Sigmoid colon (tissue), 7 donors: ENCODE measurements around the gene MYO6. TPM values are rescaled to one million over a fixed set of nuclear protein-coding genes. Genes with fewer than 3 reads are reported as not detected.

Experiments
- DNase-seq: peaks from one replicate; pipeline ENCODE4 v3.0.0-alpha.2; 2019
- H3K27ac ChIP-seq, 4 donors: fragments of 200-600 bp; sonication (generic); one replicate each; pipeline ENCODE4 v1.5.1; 2016 to 2019; ENCODE audit warnings: mild to moderate bottlenecking in 1 of 4
- H3K27me3 ChIP-seq, 3 donors: fragments of 200-600 bp; sonication (generic); one replicate each; pipeline ENCODE4 v1.5.1; 2019; ENCODE audit warnings: mild to moderate bottlenecking in 1 of 3
- H3K36me3 ChIP-seq, 4 donors: fragments of 200-600 bp; sonication (generic); one replicate each; pipeline ENCODE4 v1.5.1; 2016 to 2019
- H3K4me1 ChIP-seq, 4 donors: fragments of 200-600 bp; sonication (generic); one replicate each; pipeline ENCODE4 v1.5.1; 2017 to 2019
- H3K4me3 ChIP-seq, 4 donors: fragments of 200-600 bp; sonication (generic); one replicate each; pipeline ENCODE4 v1.5.1; 2017 to 2019; ENCODE audit warnings: mild to moderate bottlenecking in 2 of 4, moderate library complexity in 1 of 4
- H3K9me3 ChIP-seq, 4 donors: fragments of 200-600 bp in 3 of 4; sonication (generic) in 3 of 4; one replicate each; pipeline versions ENCODE4 v1.5.1 to v1.6.1; 2013 to 2019
- CTCF ChIP-seq, 4 experiments: fragments of 450-650 bp in 3 of 4; fragments of 200-600 bp in 1 of 4; IDR thresholded peaks; one replicate each; pipeline ENCODE4 v1.5.1; 2016 to 2019; ENCODE audit warnings: antibody characterized with exemption in 4 of 4, mild to moderate bottlenecking in 3 of 4, moderate library complexity in 2 of 4
- EP300 ChIP-seq, 4 donors: sonication (generic); formaldehyde crosslinking; IDR thresholded peaks; one replicate each; pipeline ENCODE4 v1.6.1; 2017; ENCODE audit warnings: antibody characterized with exemption in 4 of 4
- POLR2A ChIP-seq, 2 donors: fragments of 450-650 bp; IDR thresholded peaks; one replicate each; pipeline ENCODE4 v1.6.1; 2016; ENCODE audit warnings: antibody characterized with exemption in 2 of 2, mild to moderate bottlenecking in 2 of 2, moderate library complexity in 2 of 2
- POLR2AphosphoS5 ChIP-seq, 4 donors: sonication (generic); formaldehyde crosslinking; IDR thresholded peaks; one replicate each; pipeline ENCODE4 v1.6.1; 2017; ENCODE audit warnings: antibody characterized with exemption in 4 of 4
- WGBS, 2 donors: extraction: QIAGEN DNeasy Blood & Tissue Kit; methylation state at CpG; one replicate each; pipeline ENCODE4 v1.1.7; 2013; 5-methylcytosine and 5-hydroxymethylcytosine counted together
- intact Hi-C: fragments of 100-400 bp; cut with DNase I; formaldehyde crosslinking; loops from one replicate; pipeline ENCODE4 v1.15.1; 2023
- polyA plus RNA-seq, 3 donors: library from polyadenylated mRNA; stranded (reverse); fragments of 200-250 nt; gene quantifications; one replicate each; pipeline ENCODE4 v1.2.3, GENCODE V29; 2013
- total RNA-seq, 4 donors: library from RNA; depleted of rRNA; stranded (reverse); fragments of >200 nt; gene quantifications; one replicate each; pipeline ENCODE4 v1.1.0, GENCODE V29; 2016
- donor health status: healthy with polysubstance abuse.
- donor health status: Bipolar disorder and iron deficiency.
- donor health status: healthy.

Gene MYO6
- total and polyA plus RNA-seq, 7 donors, result 11.8 to 59.6 (median 14.9) TPM

GRCh38 chr6:75746221-75746620 is 2.8 kb upstream of the MYO6 start:
- no peaks in the 10 kb centered on the region for H3K27me3 ChIP-seq
- no peak for DNase-seq
- no peaks in the 10 kb centered on the region for H3K9me3 ChIP-seq
- intact Hi-C loops, result no loop called here
- no peak overlapping the region for H3K4me3 ChIP-seq
- H3K27ac ChIP-seq, result no peak overlapping the region
- TF ChIP-seq POLR2AphosphoS5 (IDR thresholded peaks at IDR 0.05), result no peak
- no peak for TF ChIP-seq EP300 (IDR thresholded peaks at IDR 0.05)
- no peak for TF ChIP-seq POLR2A (IDR thresholded peaks at IDR 0.05)
- TF ChIP-seq CTCF (IDR thresholded peaks at IDR 0.05), result no peak
- 4 to 27% methylated on average over 2 of the region's 2 CpGs for WGBS, 2 donors
- no peaks in the 10 kb centered on the region for H3K36me3 ChIP-seq
- peaks cover 0 to 23% (median 8%) of the 10 kb centered on the region in 4 donors for H3K4me1 ChIP-seq

- Histone ChIP-seq H3K27ac (no peak overlapping the region), H3K4me1 (peaks cover 0 to 29% (median 14%) of the 10 kb centered on the region in 4 donors), H3K36me3 (no peaks in the 10 kb centered on the region), H3K9me3 (no peaks in the 10 kb centered on the region), H3K4me3 (no peak overlapping the region), H3K27me3 (no peaks in the 10 kb centered on the region)
- TF ChIP-seq EP300 (IDR thresholded peaks at IDR 0.05) (no peak), POLR2A (IDR thresholded peaks at IDR 0.05) (no peak), POLR2AphosphoS5 (IDR thresholded peaks at IDR 0.05) (no peak), CTCF (IDR thresholded peaks at IDR 0.05) (no peak)
- intact Hi-C loops, result no loop called here
- DNase-seq, result no peak
- 51 to 72% methylated on average over 9 of the region's 9 CpGs for WGBS, 2 donors
Observed at GRCh38 chr6:75747152-75747992, 1.7 kb upstream of the MYO6 start.

- TF ChIP-seq POLR2A (IDR thresholded peaks at IDR 0.05), result no peak
- no peak for TF ChIP-seq EP300 (IDR thresholded peaks at IDR 0.05)
- TF ChIP-seq POLR2AphosphoS5 (IDR thresholded peaks at IDR 0.05), result no peak
- no peak for TF ChIP-seq CTCF (IDR thresholded peaks at IDR 0.05)
- peaks cover 0 to 29% (median 14%) of the 10 kb centered on the region in 4 donors for H3K4me1 ChIP-seq
- peak overlapping the region; percentile 85 to 88 (median 88) for H3K27ac ChIP-seq
- no peaks in the 10 kb centered on the region for H3K36me3 ChIP-seq
- DNase-seq, result no peak
- H3K4me3 ChIP-seq, result peak overlapping the region; percentile 81 to 99 (median 94)
- intact Hi-C loops, result no loop called here
- no peaks in the 10 kb centered on the region for H3K9me3 ChIP-seq
- WGBS, 2 donors, result 10 to 14% methylated on average over 17 of the region's 17 CpGs
- H3K27me3 ChIP-seq, result no peaks in the 10 kb centered on the region
Observed at GRCh38 chr6:75748003-75748742, 866 bp upstream of the MYO6 start.

DNA sequence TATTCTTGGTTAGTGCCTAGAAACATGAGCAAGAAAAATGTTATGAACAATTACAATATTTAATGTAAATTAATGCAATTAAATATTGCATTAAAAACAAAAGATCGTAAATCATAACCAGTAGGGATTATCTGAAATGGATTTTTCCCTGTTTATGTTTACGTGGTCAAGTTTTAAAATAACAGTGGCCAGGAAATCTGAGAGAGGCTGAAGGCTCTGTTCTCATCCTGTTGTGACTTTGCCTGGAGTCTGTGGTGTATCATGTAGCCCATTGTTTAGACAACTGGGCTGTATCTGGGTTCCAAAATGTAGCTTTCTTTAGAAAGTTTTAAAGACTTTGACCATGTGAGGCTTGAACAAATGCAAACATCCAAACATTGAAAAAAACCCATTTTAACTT is 2.4 kb downstream of the MYO6 start:
- H3K4me3 ChIP-seq, result no peak overlapping the region
- H3K27ac ChIP-seq, result no peak overlapping the region
- H3K9me3 ChIP-seq, result no peaks in the 10 kb centered on the region
- DNase-seq, result no peak
- intact Hi-C loops, result no loop called here
- no peak for TF ChIP-seq POLR2A (IDR thresholded peaks at IDR 0.05)
- TF ChIP-seq POLR2AphosphoS5 (IDR thresholded peaks at IDR 0.05), result no peak
- TF ChIP-seq CTCF (IDR thresholded peaks at IDR 0.05), result no peak
- TF ChIP-seq EP300 (IDR thresholded peaks at IDR 0.05), result no peak
- 69 to 80% methylated on average over 2 of the region's 2 CpGs for WGBS, 2 donors
- no peaks in the 10 kb centered on the region for H3K36me3 ChIP-seq
- H3K27me3 ChIP-seq, result no peaks in the 10 kb centered on the region
- peaks cover 0 to 34% (median 14%) of the 10 kb centered on the region in 4 donors for H3K4me1 ChIP-seq
